Measurements from ENCODE around the gene ARSI. TPM values are rescaled to one million over a fixed set of nuclear protein-coding genes. Genes with fewer than 3 reads are reported as not detected.

Gene ARSI
- total and polyA plus RNA-seq, 2 of the 13 experiments (the other 11 are each of a cell fraction or from before 2014, with no cell fraction given): 4.2 to 33.9 TPM

- Histone ChIP-seq H3K27me3 (ENCODE audit: control insufficient read depth in 1 of 2, insufficient read depth in 2 of 2, low read length in 2 of 2) (peaks cover 4 to 32% of the 10 kb centered on the region in 2 experiments; a peak in 4 of 5 replicates), H3K79me2 (ENCODE audit: insufficient read depth, low read length) (no peaks in the 10 kb centered on the region), H2AFZ (ENCODE audit: low read length) (no peak overlapping the region), H3K4me2 (ENCODE audit: low read depth, low read length) (no peak overlapping the region), H3K4me3 (replicated peaks in 1 of 3; ENCODE audit: insufficient read depth in 1 of 3, low read depth in 2 of 3, low read length in 3 of 3) (no peak overlapping the region), H3K9me3 (ENCODE audit: low read length) (no peaks in the 10 kb centered on the region), H3K9ac (ENCODE audit: insufficient read depth, low read depth, low read length) (no peak overlapping the region), H3K4me1 (ENCODE audit: insufficient read depth, low read length) (peaks cover 46% of the 10 kb centered on the region), H3K36me3 (replicated peaks in 1 of 2; ENCODE audit: control insufficient read depth in 1 of 2, insufficient read depth in 2 of 2, low read length in 2 of 2) (no peaks in the 10 kb centered on the region), H3K27ac (ENCODE audit: extremely low read length, insufficient read depth, low read length) (no peak overlapping the region), H4K20me1 (ENCODE audit: insufficient read depth, low read length) (no peaks in the 10 kb centered on the region)
- intact Hi-C loops (cut with micrococcal nuclease; ENCODE audit: unreplicated experiment): no loop called here
- in situ Hi-C loops (cut with HindIII; ENCODE audit: extremely low pct_ligation_motif_present, low pct_unique_long_range_greater_than_20kb): no loop called here
- ChIA-PET CTCF (ENCODE audit: low intra/inter-chr PET ratio, low total read pairs) (no interaction called here), POLR2A (no interaction called here)
- 7% methylated on average over 6 of the region's 6 CpGs for WGBS (ENCODE audit: low lambda C conversion rate)
- no TSS peak for BruUV-seq (replicated peaks)
- no peak for ATAC-seq
- DNase-seq (ENCODE audit: low spot score): no peak
- no peak for FAIRE-seq
- TF ChIP-seq DNMT3B (CRISPR knock-in tag; conservative IDR thresholded peaks at IDR 0.05) (no peak), ESRRA (CRISPR knock-in tag; IDR thresholded peaks at IDR 0.05; ENCODE audit: low read depth) (no peak), EZH2 (conservative IDR thresholded peaks at IDR 0.05; ENCODE audit: low read depth, low read length) (0 out of 2 replicates have a peak, but pooled peaks have one; percentile 42), ZNF513 (CRISPR knock-in tag; conservative IDR thresholded peaks at IDR 0.05) (no peak)
These were observed 50.2 kb downstream of the ARSI start for GRCh38 chr5:150252489-150252888.

GRCh38 chr5:150251504-150251903 lies 51.2 kb downstream of the ARSI start:
- Histone ChIP-seq H3K9ac (ENCODE audit: insufficient read depth, low read depth, low read length) (no peak overlapping the region), H3K27me3 (ENCODE audit: control insufficient read depth in 1 of 2, insufficient read depth in 2 of 2, low read length in 2 of 2) (peaks cover 4 to 32% of the 10 kb centered on the region in 2 experiments; a peak in 4 of 5 replicates), H3K4me3 (replicated peaks in 1 of 3; ENCODE audit: insufficient read depth in 1 of 3, low read depth in 2 of 3, low read length in 3 of 3) (no peak overlapping the region), H3K79me2 (ENCODE audit: insufficient read depth, low read length) (no peaks in the 10 kb centered on the region), H3K9me3 (ENCODE audit: low read length) (no peaks in the 10 kb centered on the region), H2AFZ (ENCODE audit: low read length) (no peak overlapping the region), H3K36me3 (replicated peaks in 1 of 2; ENCODE audit: control insufficient read depth in 1 of 2, insufficient read depth in 2 of 2, low read length in 2 of 2) (no peaks in the 10 kb centered on the region), H3K4me1 (ENCODE audit: insufficient read depth, low read length) (peaks cover 48% of the 10 kb centered on the region), H4K20me1 (ENCODE audit: insufficient read depth, low read length) (no peaks in the 10 kb centered on the region), H3K27ac (ENCODE audit: extremely low read length, insufficient read depth, low read length) (no peak overlapping the region), H3K4me2 (ENCODE audit: low read depth, low read length) (no peak overlapping the region)
- no peak for ATAC-seq
- DNase-seq (ENCODE audit: low spot score): no peak
- in situ Hi-C loops (cut with HindIII; ENCODE audit: extremely low pct_ligation_motif_present, low pct_unique_long_range_greater_than_20kb): no loop called here
- 21% methylated on average over 2 of the region's 7 CpGs for WGBS (ENCODE audit: low lambda C conversion rate)
- ChIA-PET POLR2A (no interaction called here), CTCF (ENCODE audit: low intra/inter-chr PET ratio, low total read pairs) (no interaction called here)
- TF ChIP-seq SYNCRIP (IDR thresholded peaks at IDR 0.05; ENCODE audit: insufficient read depth, low read depth, low read length): no peak
- no peak for TF ChIP-seq MXD4 (CRISPR knock-in tag; IDR thresholded peaks at IDR 0.05)
- no peak for TF ChIP-seq ZNF800 (CRISPR knock-in tag; IDR thresholded peaks at IDR 0.05)
- no peak for TF ChIP-seq WIZ (CRISPR knock-in tag; IDR thresholded peaks at IDR 0.05)
- TF ChIP-seq GABPB1 (CRISPR knock-in tag; IDR thresholded peaks at IDR 0.05): no peak
- no TSS peak for BruUV-seq (replicated peaks)
- no peak for FAIRE-seq
- intact Hi-C loops (cut with micrococcal nuclease; ENCODE audit: unreplicated experiment): no loop called here
